ENCODE data around the gene MAP7. TPM values are rescaled to one million over a fixed set of nuclear protein-coding genes. Genes with fewer than 3 reads are reported as not detected.

Gene MAP7
- total RNA-seq, 4 donors from 2014 or later, result 16.5 to 47.1 (median 38.8) TPM

DNA sequence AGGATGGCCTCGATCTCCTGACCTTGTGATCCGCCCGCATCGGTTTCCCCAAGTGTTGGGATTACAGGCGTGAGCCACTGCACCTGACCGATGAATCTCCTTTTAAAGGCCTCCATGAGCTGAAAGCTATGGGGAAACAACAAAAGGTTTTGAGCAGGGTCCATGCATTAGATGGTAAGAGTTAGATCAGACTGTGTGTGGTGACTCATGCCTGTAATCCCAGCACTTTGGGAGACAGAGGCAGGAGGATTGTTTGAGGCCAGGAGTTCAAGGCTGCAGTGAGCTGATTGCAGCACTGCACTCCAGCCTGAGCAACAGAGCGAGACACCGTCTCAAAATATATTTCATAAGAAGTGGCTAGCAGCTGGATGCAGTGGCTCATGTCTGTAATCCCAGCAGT, 219.6 kb downstream of the MAP7 start:
- TF ChIP-seq POLR2A (IDR thresholded peaks at IDR 0.05), result no peak
- TF ChIP-seq CTCF (IDR thresholded peaks at IDR 0.05), result no peak
- Histone ChIP-seq H3K36me3 (no peaks in the 10 kb centered on the region), H3K4me3 (no peak overlapping the region), H3K27ac (no peak overlapping the region), H3K4me1 (no peaks in the 10 kb centered on the region), H3K27me3 (no peaks in the 10 kb centered on the region), H3K9me3 (no peaks in the 10 kb centered on the region)
- no peak for DNase-seq

GRCh38 chr6:136326038-136326553, 224.1 kb downstream of the MAP7 start:
- Histone ChIP-seq H3K4me3 (no peak overlapping the region), H3K27ac (no peak overlapping the region), H3K4me1 (no peaks in the 10 kb centered on the region), H3K9me3 (no peaks in the 10 kb centered on the region), H3K27me3 (no peaks in the 10 kb centered on the region), H3K36me3 (no peaks in the 10 kb centered on the region)
- no peak for DNase-seq
- TF ChIP-seq POLR2A (IDR thresholded peaks at IDR 0.05) (no peak), CTCF (IDR thresholded peaks at IDR 0.05) (no peak)

DNA sequence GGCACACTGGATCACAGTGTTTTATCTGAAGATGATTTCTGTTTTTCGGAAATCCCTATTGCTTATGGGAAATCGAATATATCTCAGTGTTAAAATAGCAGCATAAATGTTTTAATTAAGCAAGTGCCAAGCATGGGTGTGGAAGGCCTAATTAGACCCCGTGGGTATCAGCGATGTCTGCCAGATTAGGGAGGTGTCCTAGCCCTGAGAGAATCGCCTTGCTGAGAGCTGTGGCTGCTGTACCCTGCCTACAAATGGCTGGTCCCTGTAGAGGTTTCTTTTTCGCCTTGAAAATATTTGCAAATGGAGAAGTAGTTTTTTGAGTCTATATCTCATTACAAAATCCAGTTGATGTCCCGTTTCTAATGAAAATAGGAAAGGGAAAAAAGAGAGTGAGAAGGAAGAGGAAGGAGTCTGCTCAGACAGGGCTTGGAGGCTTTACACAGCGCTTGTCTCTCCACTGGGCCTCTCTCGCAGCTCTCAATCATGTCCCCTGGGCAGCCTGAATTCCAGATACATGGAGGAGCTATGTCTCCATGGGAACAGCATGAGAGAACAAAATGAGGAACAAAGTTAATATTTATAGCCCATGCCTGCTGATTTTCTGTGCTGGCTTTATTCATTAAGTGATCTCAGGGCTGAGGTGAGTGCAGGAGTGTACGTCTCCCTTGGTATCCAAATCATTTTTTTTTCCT, 225.4 kb downstream of the MAP7 start:
- TF ChIP-seq CTCF (IDR thresholded peaks at IDR 0.05) (no peak), POLR2A (IDR thresholded peaks at IDR 0.05) (no peak)
- no peaks in the 10 kb centered on the region for H3K9me3 ChIP-seq
- no peaks in the 10 kb centered on the region for H3K36me3 ChIP-seq
- no peaks in the 10 kb centered on the region for H3K4me1 ChIP-seq
- H3K4me3 ChIP-seq, result no peak overlapping the region
- peak overlapping the region in 1 of 4 donors; percentile 10 for H3K27ac ChIP-seq
- DNase-seq, result no peak
- H3K27me3 ChIP-seq, result no peaks in the 10 kb centered on the region

- TF ChIP-seq CTCF (IDR thresholded peaks at IDR 0.05), result no peak
- no peak for TF ChIP-seq POLR2A (IDR thresholded peaks at IDR 0.05)
- Histone ChIP-seq H3K4me3 (no peak overlapping the region), H3K4me1 (no peaks in the 10 kb centered on the region), H3K27me3 (no peaks in the 10 kb centered on the region), H3K9me3 (no peaks in the 10 kb centered on the region), H3K27ac (no peak overlapping the region), H3K36me3 (no peaks in the 10 kb centered on the region)
- no peak for DNase-seq
Observed at GRCh38 chr6:136323431-136324112, 226.7 kb downstream of the MAP7 start.

- H3K36me3 ChIP-seq, result no peaks in the 10 kb centered on the region
- no peak overlapping the region for H3K4me3 ChIP-seq
- H3K4me1 ChIP-seq, result no peaks in the 10 kb centered on the region
- no peak for DNase-seq
- TF ChIP-seq CTCF (IDR thresholded peaks at IDR 0.05) (no peak), POLR2A (IDR thresholded peaks at IDR 0.05) (no peak)
- H3K27me3 ChIP-seq, result no peaks in the 10 kb centered on the region
- no peaks in the 10 kb centered on the region for H3K9me3 ChIP-seq
- H3K27ac ChIP-seq, result no peak overlapping the region
Observed at GRCh38 chr6:136319732-136320131, 230.5 kb downstream of the MAP7 start.

All from Peyer's patch (tissue), 4 donors.